ENCODE results near the gene RNF186.

Gene RNF186

GRCh38 chr1:19837866-19838265 lies 22.8 kb upstream of the RNF186 start:
- no peak overlapping the region for H3K4me2 ChIP-seq (ENCODE audit: low read length)
- no peak overlapping the region for H2BK120ac ChIP-seq (ENCODE audit: low read depth, low read length)
- no peak overlapping the region for H2BK5ac ChIP-seq (ENCODE audit: low read length)
- no peak overlapping the region for H3K9ac ChIP-seq (ENCODE audit: low read length)
- H3K27me3 ChIP-seq (ENCODE audit: insufficient read depth, low read length, poor library complexity): no peaks in the 10 kb centered on the region
- H3K4me3 ChIP-seq (ENCODE audit: low read length): no peak overlapping the region
- H3K23ac ChIP-seq (ENCODE audit: low read length): no peak overlapping the region
- no peak overlapping the region for H3K18ac ChIP-seq (ENCODE audit: low read length)
- H2AK5ac ChIP-seq (ENCODE audit: low read length): no peak overlapping the region
- no peaks in the 10 kb centered on the region for H3K79me2 ChIP-seq (ENCODE audit: control insufficient read depth, insufficient read depth, low read length)
- no peak overlapping the region for H4K8ac ChIP-seq (ENCODE audit: low read depth, low read length)
- DNase-seq: no peak
- H3K56ac ChIP-seq (ENCODE audit: low read length): no peak overlapping the region
- H2BK15ac ChIP-seq (replicated peaks; ENCODE audit: low read depth): no peak overlapping the region
- no peak overlapping the region for H3K27ac ChIP-seq (ENCODE audit: low read depth, low read length)
- no peaks in the 10 kb centered on the region for H3K79me1 ChIP-seq (ENCODE audit: low read length)
- no peak overlapping the region for H3K4ac ChIP-seq (ENCODE audit: low read depth, low read length)
- no peaks in the 10 kb centered on the region for H3K4me1 ChIP-seq (ENCODE audit: control insufficient read depth, low read depth, low read length)
- WGBS (ENCODE audit: extremely low coverage, insufficient coverage, low lambda C conversion rate): no CpG with 5 or more reads among the region's 2 CpGs
- H4K5ac ChIP-seq (ENCODE audit: low read length): no peak overlapping the region
- no peaks in the 10 kb centered on the region for H3K36me3 ChIP-seq (ENCODE audit: control insufficient read depth, insufficient read depth, low read length)

GRCh38 chr1:19835578-19835977 lies 20.5 kb upstream of the RNF186 start:
- H3K23ac ChIP-seq (ENCODE audit: low read length): no peak overlapping the region
- H3K27ac ChIP-seq (ENCODE audit: low read depth, low read length): no peak overlapping the region
- no peak overlapping the region for H2BK5ac ChIP-seq (ENCODE audit: low read length)
- no peak overlapping the region for H4K8ac ChIP-seq (ENCODE audit: low read depth, low read length)
- H3K4me3 ChIP-seq (ENCODE audit: low read length): no peak overlapping the region
- H3K4me2 ChIP-seq (ENCODE audit: low read length): no peak overlapping the region
- no peaks in the 10 kb centered on the region for H3K79me2 ChIP-seq (ENCODE audit: control insufficient read depth, insufficient read depth, low read length)
- no CpG with 5 or more reads among the region's 4 CpGs for WGBS (ENCODE audit: extremely low coverage, insufficient coverage, low lambda C conversion rate)
- no peak overlapping the region for H3K56ac ChIP-seq (ENCODE audit: low read length)
- H4K5ac ChIP-seq (ENCODE audit: low read length): no peak overlapping the region
- no peaks in the 10 kb centered on the region for H3K27me3 ChIP-seq (ENCODE audit: insufficient read depth, low read length, poor library complexity)
- H2BK120ac ChIP-seq (ENCODE audit: low read depth, low read length): no peak overlapping the region
- H3K9ac ChIP-seq (ENCODE audit: low read length): no peak overlapping the region
- no peak for DNase-seq
- no peak overlapping the region for H3K18ac ChIP-seq (ENCODE audit: low read length)
- H2AK5ac ChIP-seq (ENCODE audit: low read length): no peak overlapping the region
- no peak overlapping the region for H3K4ac ChIP-seq (ENCODE audit: low read depth, low read length)
- no peaks in the 10 kb centered on the region for H3K4me1 ChIP-seq (ENCODE audit: control insufficient read depth, low read depth, low read length)
- H3K79me1 ChIP-seq (ENCODE audit: low read length): no peaks in the 10 kb centered on the region
- no peak overlapping the region for H2BK15ac ChIP-seq (replicated peaks; ENCODE audit: low read depth)
- H3K36me3 ChIP-seq (ENCODE audit: control insufficient read depth, insufficient read depth, low read length): no peaks in the 10 kb centered on the region

- no peaks in the 10 kb centered on the region for H3K79me1 ChIP-seq (ENCODE audit: low read length)
- H2AK5ac ChIP-seq (ENCODE audit: low read length): no peak overlapping the region
- H3K4me1 ChIP-seq (ENCODE audit: control insufficient read depth, low read depth, low read length): no peaks in the 10 kb centered on the region
- H3K36me3 ChIP-seq (ENCODE audit: control insufficient read depth, insufficient read depth, low read length): no peaks in the 10 kb centered on the region
- no peak overlapping the region for H3K56ac ChIP-seq (ENCODE audit: low read length)
- H3K4me3 ChIP-seq (ENCODE audit: low read length): no peak overlapping the region
- H3K18ac ChIP-seq (ENCODE audit: low read length): no peak overlapping the region
- H3K4me2 ChIP-seq (ENCODE audit: low read length): no peak overlapping the region
- whole genome bisulfite sequencing (ENCODE audit: extremely low coverage, insufficient coverage, low lambda C conversion rate): no CpG with 5 or more reads among the region's 3 CpGs
- no peak overlapping the region for H4K8ac ChIP-seq (ENCODE audit: low read depth, low read length)
- no peak overlapping the region for H3K9ac ChIP-seq (ENCODE audit: low read length)
- H2BK15ac ChIP-seq (replicated peaks; ENCODE audit: low read depth): no peak overlapping the region
- no peaks in the 10 kb centered on the region for H3K27me3 ChIP-seq (ENCODE audit: insufficient read depth, low read length, poor library complexity)
- no peak overlapping the region for H2BK5ac ChIP-seq (ENCODE audit: low read length)
- no peak overlapping the region for H2BK120ac ChIP-seq (ENCODE audit: low read depth, low read length)
- no peak overlapping the region for H4K5ac ChIP-seq (ENCODE audit: low read length)
- DNase-seq: no peak
- no peak overlapping the region for H3K23ac ChIP-seq (ENCODE audit: low read length)
- no peaks in the 10 kb centered on the region for H3K79me2 ChIP-seq (ENCODE audit: control insufficient read depth, insufficient read depth, low read length)
- H3K4ac ChIP-seq (ENCODE audit: low read depth, low read length): no peak overlapping the region
- no peak overlapping the region for H3K27ac ChIP-seq (ENCODE audit: low read depth, low read length)
These were observed 16.4 kb upstream of the RNF186 start for GRCh38 chr1:19831441-19831840.

DNA sequence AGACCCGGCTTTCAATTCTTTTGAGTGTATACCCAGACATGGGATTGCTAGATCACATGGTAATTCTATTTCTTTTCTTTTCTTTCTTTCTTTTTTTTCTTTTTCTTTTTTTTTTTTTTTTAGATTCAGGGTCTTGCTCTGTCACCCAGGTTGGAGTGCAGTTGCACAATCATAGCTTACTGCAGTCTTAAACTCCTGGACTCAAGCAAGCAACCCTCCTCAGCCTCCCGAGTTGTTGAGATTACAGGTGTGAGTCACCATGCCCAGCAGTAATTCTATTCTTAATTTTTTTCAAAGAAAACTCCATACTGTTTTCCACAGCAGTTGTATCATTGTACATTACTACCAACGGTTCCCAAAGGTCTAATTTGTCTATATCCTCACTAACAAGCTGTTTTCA lies 13.5 kb upstream of the RNF186 start:
- Histone ChIP-seq H3K4ac (ENCODE audit: low read depth, low read length) (no peak overlapping the region), H3K9ac (ENCODE audit: low read length) (no peak overlapping the region), H3K4me1 (ENCODE audit: control insufficient read depth, low read depth, low read length) (peaks cover 2% of the 10 kb centered on the region), H4K5ac (ENCODE audit: low read length) (no peak overlapping the region), H2AK5ac (ENCODE audit: low read length) (no peak overlapping the region), H3K23ac (ENCODE audit: low read length) (no peak overlapping the region), H3K79me1 (ENCODE audit: low read length) (no peaks in the 10 kb centered on the region), H3K36me3 (ENCODE audit: control insufficient read depth, insufficient read depth, low read length) (no peaks in the 10 kb centered on the region), H3K56ac (ENCODE audit: low read length) (no peak overlapping the region), H3K79me2 (ENCODE audit: control insufficient read depth, insufficient read depth, low read length) (no peaks in the 10 kb centered on the region), H3K18ac (ENCODE audit: low read length) (no peak overlapping the region), H3K4me2 (ENCODE audit: low read length) (no peak overlapping the region), H4K8ac (ENCODE audit: low read depth, low read length) (no peak overlapping the region), H2BK15ac (replicated peaks; ENCODE audit: low read depth) (no peak overlapping the region), H2BK120ac (ENCODE audit: low read depth, low read length) (no peak overlapping the region), H3K4me3 (ENCODE audit: low read length) (no peak overlapping the region), H3K27ac (ENCODE audit: low read depth, low read length) (no peak overlapping the region), H2BK5ac (ENCODE audit: low read length) (no peak overlapping the region), H3K27me3 (ENCODE audit: insufficient read depth, low read length, poor library complexity) (no peaks in the 10 kb centered on the region)
- no peak for DNase-seq
- WGBS (ENCODE audit: extremely low coverage, insufficient coverage, low lambda C conversion rate): no CpG with 5 or more reads among the region's 3 CpGs

GRCh38 chr1:19825298-19825697 lies 10.2 kb upstream of the RNF186 start:
- no peak overlapping the region for H3K18ac ChIP-seq (ENCODE audit: low read length)
- H4K8ac ChIP-seq (ENCODE audit: low read depth, low read length): no peak overlapping the region
- no peak overlapping the region for H2BK15ac ChIP-seq (replicated peaks; ENCODE audit: low read depth)
- no peak overlapping the region for H4K5ac ChIP-seq (ENCODE audit: low read length)
- DNase-seq: peak; percentile 90
- no peaks in the 10 kb centered on the region for H3K36me3 ChIP-seq (ENCODE audit: control insufficient read depth, insufficient read depth, low read length)
- H3K79me2 ChIP-seq (ENCODE audit: control insufficient read depth, insufficient read depth, low read length): no peaks in the 10 kb centered on the region
- H3K23ac ChIP-seq (ENCODE audit: low read length): no peak overlapping the region
- no peak overlapping the region for H3K4me2 ChIP-seq (ENCODE audit: low read length)
- H3K27ac ChIP-seq (ENCODE audit: low read depth, low read length): no peak overlapping the region
- no peak overlapping the region for H3K9ac ChIP-seq (ENCODE audit: low read length)
- H3K27me3 ChIP-seq (ENCODE audit: insufficient read depth, low read length, poor library complexity): no peaks in the 10 kb centered on the region
- H3K56ac ChIP-seq (ENCODE audit: low read length): no peak overlapping the region
- no peak overlapping the region for H2BK5ac ChIP-seq (ENCODE audit: low read length)
- H3K4me3 ChIP-seq (ENCODE audit: low read length): no peak overlapping the region
- no peaks in the 10 kb centered on the region for H3K79me1 ChIP-seq (ENCODE audit: low read length)
- peaks cover 2% of the 10 kb centered on the region for H3K4me1 ChIP-seq (ENCODE audit: control insufficient read depth, low read depth, low read length)
- H3K4ac ChIP-seq (ENCODE audit: low read depth, low read length): no peak overlapping the region
- H2AK5ac ChIP-seq (ENCODE audit: low read length): no peak overlapping the region
- H2BK120ac ChIP-seq (ENCODE audit: low read depth, low read length): no peak overlapping the region
- WGBS (ENCODE audit: extremely low coverage, insufficient coverage, low lambda C conversion rate): no CpG with 5 or more reads among the region's 6 CpGs

DNA sequence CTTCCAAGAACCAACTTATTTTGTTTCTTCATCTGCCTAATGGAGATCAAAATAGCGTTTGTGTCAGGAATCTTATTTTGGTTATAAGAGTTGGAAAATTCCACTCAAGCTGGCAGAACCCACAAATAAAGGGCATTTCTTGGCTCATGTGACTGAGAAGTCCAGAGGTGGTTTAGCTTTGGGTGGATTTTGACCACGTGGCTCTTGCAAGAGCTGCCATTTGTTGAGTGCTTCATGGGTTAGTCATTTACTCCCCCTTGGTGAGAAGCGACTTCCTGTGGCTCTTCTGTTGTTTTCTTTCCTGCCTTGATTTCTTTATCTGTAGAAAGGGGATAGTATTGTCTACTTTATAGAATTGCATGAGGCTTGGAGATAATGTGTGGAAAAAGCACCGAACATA lies 9.5 kb upstream of the RNF186 start:
- Histone ChIP-seq H4K8ac (ENCODE audit: low read depth, low read length) (no peak overlapping the region), H3K4me2 (ENCODE audit: low read length) (no peak overlapping the region), H3K18ac (ENCODE audit: low read length) (no peak overlapping the region), H3K4ac (ENCODE audit: low read depth, low read length) (no peak overlapping the region), H2AK5ac (ENCODE audit: low read length) (no peak overlapping the region), H3K27ac (ENCODE audit: low read depth, low read length) (no peak overlapping the region), H3K56ac (ENCODE audit: low read length) (no peak overlapping the region), H3K23ac (ENCODE audit: low read length) (no peak overlapping the region), H3K36me3 (ENCODE audit: control insufficient read depth, insufficient read depth, low read length) (no peaks in the 10 kb centered on the region), H2BK15ac (replicated peaks; ENCODE audit: low read depth) (no peak overlapping the region), H3K9ac (ENCODE audit: low read length) (no peak overlapping the region), H3K79me2 (ENCODE audit: control insufficient read depth, insufficient read depth, low read length) (no peaks in the 10 kb centered on the region), H2BK120ac (ENCODE audit: low read depth, low read length) (no peak overlapping the region), H3K4me3 (ENCODE audit: low read length) (no peak overlapping the region), H3K4me1 (ENCODE audit: control insufficient read depth, low read depth, low read length) (peaks cover 2% of the 10 kb centered on the region), H3K27me3 (ENCODE audit: insufficient read depth, low read length, poor library complexity) (no peaks in the 10 kb centered on the region), H2BK5ac (ENCODE audit: low read length) (no peak overlapping the region), H4K5ac (ENCODE audit: low read length) (no peak overlapping the region), H3K79me1 (ENCODE audit: low read length) (no peaks in the 10 kb centered on the region)
- no CpG with 5 or more reads among the region's 4 CpGs for WGBS (ENCODE audit: extremely low coverage, insufficient coverage, low lambda C conversion rate)
- DNase-seq: peak; percentile 36
